NCI-H2196 (cell line): ENCODE measurements around the gene ZCCHC24.
"Not testable (repeated sequence)": the region's sequence is repeated elsewhere in the genome, so short reads cannot be mapped to it uniquely, and the experiment has no call there.

ENCODE experiments used
- DNase-seq: peaks from one replicate; lab custom pipeline; 2025; ENCODE audit not compliant: unreplicated experiment; lab: John Stamatoyannopoulos, UW

The ZCCHC24 gene

GRCh38 chr10:79332610-79333315 lies 112.7 kb downstream of the ZCCHC24 start:
- not testable (repeated sequence) for DNase-seq
